K562 (cell line): Measurements from ENCODE around the gene PAGE5. TPM values are rescaled to one million over a fixed set of nuclear protein-coding genes. Genes with fewer than 3 reads are reported as not detected.

Source experiments
- ATAC-seq: fragments of 200-7000 bp; cut with Tn5 transposase; 3 replicates; pipeline ENCODE4 v1.9.1; 2020; ENCODE audit warnings: moderate library complexity
- Bru-seq: library from RNA; stranded (reverse); fragments of 400-500 nt; gene quantifications from one replicate; lab custom pipeline; 2021; lab: Mats Ljungman, UMichigan
- BruChase-seq, 2 experiments: library from RNA; stranded (reverse); fragments of 400-500 nt; gene quantifications; one replicate each; lab custom pipeline; 2021; lab: Mats Ljungman, UMichigan
- BruUV-seq: library from RNA; stranded (reverse); fragments of 400-500 nt; replicated peaks from 2 replicates; lab custom pipeline; 2021; lab: Mats Ljungman, UMichigan
- CTCF ChIA-PET: fragments of 300-600 bp; formaldehyde crosslinking; extraction: SDS; loops from one replicate; lab custom pipeline; 2021; ENCODE audit warnings: low intra/inter-chr PET ratio; lab: Yijun Ruan, JAX
- POLR2A ChIA-PET: fragments of 300-600, 350-650 bp; sonication (Branson Sonifier 250); formaldehyde crosslinking; extraction: SDS; loops from one replicate; lab custom pipeline; 2021; ENCODE audit warnings: antibody characterized with exemption, inconsistent platforms; lab: Yijun Ruan, JAX
- DNase-seq, 4 experiments: peaks; one replicate each; pipeline versions ENCODE4 v3.0.0 to v3.0.0-alpha.2; 2011 to 2018; ENCODE audit warnings: low spot score in 3 of 4, mixed read lengths in 3 of 4; ENCODE audit errors: extremely low read depth in 1 of 4
- FAIRE-seq: peaks from 2 replicates; lab custom pipeline; 2011; peaks lifted over from hg19 to GRCh38; lab: Jason Lieb, UNC
- H2AFZ ChIP-seq: 2 replicates; pipeline ENCODE4 v1.6.0; 2011; ENCODE audit warnings: low read depth, low read length, control low read depth, inconsistent platforms
- H3K27ac ChIP-seq: fragments of 200-600 bp; 3 replicates; pipeline ENCODE4 v1.8.0; 2011; ENCODE audit warnings: low read depth, mild to moderate bottlenecking, control low read depth, inconsistent platforms, low read length, moderate library complexity, mixed read lengths; ENCODE audit errors: extremely low read depth
- H3K27me3 ChIP-seq, 2 experiments: fragments of 300-600 bp in 1 of 2; 2 replicates in 1 of 2; 3 replicates in 1 of 2; pipeline versions ENCODE4 v1.6.0 to v1.8.0; 2011; ENCODE audit warnings: inconsistent platforms in 2 of 2, low read length in 2 of 2, mild to moderate bottlenecking in 1 of 2, mixed read lengths in 1 of 2, moderate library complexity in 1 of 2; ENCODE audit not compliant: control insufficient read depth in 2 of 2, insufficient read depth in 2 of 2
- H3K36me3 ChIP-seq: fragments of 300-600 bp; 3 replicates; pipeline ENCODE4 v1.8.0; 2011; ENCODE audit warnings: mild to moderate bottlenecking, low read length, inconsistent platforms; ENCODE audit not compliant: control insufficient read depth, insufficient read depth
- H3K4me1 ChIP-seq, 2 experiments: fragments of 200-600 bp in 1 of 2; replicated peaks in 1 of 2; 2 replicates in 1 of 2; 3 replicates in 1 of 2; pipeline versions ENCODE4 v1.5.1 to v1.8.0; 2011; ENCODE audit warnings: inconsistent platforms in 2 of 2, low read length in 2 of 2, mild to moderate bottlenecking in 1 of 2, mixed read lengths in 1 of 2, moderate library complexity in 1 of 2; ENCODE audit not compliant: control insufficient read depth in 2 of 2, insufficient read depth in 2 of 2
- H3K4me2 ChIP-seq: 2 replicates; pipeline ENCODE4 v1.6.1; 2011; ENCODE audit warnings: low read length, control low read depth, inconsistent platforms, mixed read lengths; ENCODE audit not compliant: insufficient read depth
- H3K4me3 ChIP-seq: fragments of 200-600 bp; sonication (generic), shearing (Covaris generic); 2 replicates; pipeline ENCODE4 v1.5.1; 2016; ENCODE audit warnings: control low read depth, inconsistent platforms
- H3K79me2 ChIP-seq: fragments of 200-600 bp; 3 replicates; pipeline ENCODE4 v1.8.0; 2011; ENCODE audit warnings: low read length, inconsistent platforms; ENCODE audit not compliant: control insufficient read depth, insufficient read depth
- H3K9ac ChIP-seq, 2 experiments: 2 replicates each; pipeline versions ENCODE4 v1.6.0 to v1.6.1; 2011; ENCODE audit warnings: low read depth in 2 of 2, low read length in 2 of 2, control low read depth in 1 of 2, inconsistent platforms in 1 of 2, mild to moderate bottlenecking in 1 of 2, mixed read lengths in 1 of 2; ENCODE audit not compliant: insufficient read depth in 1 of 2
- H3K9me1 ChIP-seq: one replicate; pipeline ENCODE4 v1.6.0; 2011; ENCODE audit warnings: inconsistent platforms, mild to moderate bottlenecking, low read length, moderate library complexity; ENCODE audit not compliant: control insufficient read depth, insufficient read depth
- H3K9me3 ChIP-seq: replicated peaks from 2 replicates; pipeline ENCODE4 v1.5.1; 2011; ENCODE audit warnings: low read depth, low read length, inconsistent platforms; ENCODE audit not compliant: control insufficient read depth, insufficient read depth
- H4K20me1 ChIP-seq: replicated peaks from 2 replicates; pipeline ENCODE4 v1.6.1; 2011; ENCODE audit warnings: low read length, inconsistent platforms, mixed read lengths; ENCODE audit not compliant: control insufficient read depth, insufficient read depth
- BCL6 ChIP-seq: fragments of 250-450 bp; sonication (Bioruptor Pico); IDR thresholded peaks from 2 replicates; pipeline ENCODE4 v1.4.0; 2020
- C11orf30 ChIP-seq: fragments of 450-650 bp; IDR thresholded peaks from 2 replicates; pipeline ENCODE4 v1.6.1; 2016; ENCODE audit warnings: low read depth, mild to moderate bottlenecking
- EGR1 ChIP-seq: fragments of 450-650 bp; conservative IDR thresholded peaks from 2 replicates; pipeline ENCODE4 v1.6.1; 2017; ENCODE audit warnings: mild to moderate bottlenecking
- EP400 ChIP-seq: fragments of 450-650 bp; IDR thresholded peaks from 2 replicates; pipeline ENCODE4 v1.6.1; 2017; ENCODE audit warnings: antibody characterized with exemption, mild to moderate bottlenecking, moderate library complexity
- GATAD2B ChIP-seq: fragments of 450-650 bp; IDR thresholded peaks from 2 replicates; pipeline ENCODE4 v1.6.1; 2017; ENCODE audit warnings: mild to moderate bottlenecking, borderline replicate concordance
- KAT7 ChIP-seq: sonication (generic); formaldehyde crosslinking; IDR thresholded peaks from 2 replicates; pipeline ENCODE4 v1.8.0; 2022; ENCODE audit warnings: missing genetic modification reagents, mild to moderate bottlenecking, borderline replicate concordance
- KLF16 ChIP-seq: IDR thresholded peaks from 2 replicates; pipeline ENCODE4 v1.6.1; 2016; ENCODE audit warnings: antibody characterized with exemption
- MAFF ChIP-seq: IDR thresholded peaks from 2 replicates; pipeline ENCODE4 v1.6.1; 2012; ENCODE audit warnings: low read length, improper control_type of control experiment
- NCOR1 ChIP-seq: fragments of 450-650 bp; IDR thresholded peaks from 2 replicates; pipeline ENCODE4 v1.6.1; 2016; ENCODE audit warnings: mild to moderate bottlenecking, moderate library complexity
- NRF1 ChIP-seq, 2 experiments: fragments of 450-650 bp; IDR thresholded peaks in 1 of 2; conservative IDR thresholded peaks in 1 of 2; 2 replicates each; pipeline ENCODE4 v1.6.1; 2014; ENCODE audit warnings: mild to moderate bottlenecking in 2 of 2
- PHTF2 ChIP-seq: fragments of 250-450 bp; sonication (Bioruptor Pico); IDR thresholded peaks from 2 replicates; pipeline ENCODE4 v1.5.0; 2021; ENCODE audit warnings: mild to moderate bottlenecking
- PTTG1 ChIP-seq: fragments of 450-650 bp; IDR thresholded peaks from 2 replicates; pipeline ENCODE4 v1.6.1; 2016; ENCODE audit warnings: low read depth, mild to moderate bottlenecking, missing genetic modification characterization, missing compliant biosample characterization
- SLC30A9 ChIP-seq: fragments of 250-450 bp; sonication (Bioruptor Pico); IDR thresholded peaks from 2 replicates; pipeline ENCODE4 v1.8.0; 2022; ENCODE audit warnings: mild to moderate bottlenecking, moderate library complexity
- ZC3H4 ChIP-seq: sonication (generic); formaldehyde crosslinking; IDR thresholded peaks from 2 replicates; pipeline ENCODE4 v1.9.0; 2021; ENCODE audit warnings: missing genetic modification reagents, borderline replicate concordance
- ZNF561 ChIP-seq: fragments of 450-650 bp; formaldehyde crosslinking; conservative IDR thresholded peaks from 2 replicates; pipeline ENCODE4 v1.4.0; 2020; ENCODE audit warnings: mild to moderate bottlenecking, moderate library complexity
- ZNF740 ChIP-seq, 3 experiments: fragments of 200-800 bp in 1 of 3; sonication (Bioruptor generic) in 1 of 3; sonication (generic) in 1 of 3; formaldehyde crosslinking in 1 of 3; IDR thresholded peaks; 2 replicates each; pipeline versions ENCODE4 v1.6.1 to v1.8.0; 2016 to 2022; ENCODE audit warnings: mild to moderate bottlenecking in 2 of 3, missing compliant biosample characterization in 2 of 3, missing genetic modification characterization in 2 of 3, missing genetic modification reagents in 1 of 3
- WGBS: fragments of 100-300 bp; shearing (Covaris generic); methylation state at CpG from one replicate; pipeline ENCODE4 v1.1.6; 2016; ENCODE audit warnings: low coverage, mixed read lengths; ENCODE audit not compliant: insufficient coverage; ENCODE audit errors: missing lambda C conversion rate; 5-methylcytosine and 5-hydroxymethylcytosine counted together
- in situ Hi-C: fragments of 300-500 bp; cut with MboI; formaldehyde crosslinking; loops from 4 replicates; pipeline ENCODE4 v1.15.0; 2018; ENCODE audit warnings: inconsistent platforms, mixed read lengths
- intact Hi-C: fragments of 100-400 bp; cut with micrococcal nuclease; formaldehyde crosslinking; loops from 2 replicates; pipeline ENCODE4 v1.14.2; 2022
- long read RNA-seq, 3 experiments: library from polyadenylated mRNA in 2 of 3; library from RNA in 1 of 3; unstranded in 2 of 3; stranded (forward) in 1 of 3; transcript quantifications; one replicate each; pipeline ENCODE4 v2.0.0, GENCODE V29; 2019 to 2022
- polyA minus RNA-seq, 3 experiments: library from RNA; depleted of rRNA, polyadenylated mRNA; stranded (reverse); fragments of >200 nt; gene quantifications; 2 replicates each; pipeline ENCODE4 v1.2.3, GENCODE V29; 2011
- polyA plus RNA-seq, 8 experiments: library from polyadenylated mRNA; depleted of rRNA in 4 of 8; stranded (reverse) in 5 of 8; unstranded in 3 of 8; fragments of >200 nt; fragmentation: Nextera tagmentation in 2 of 8; fragmentation: Illumina TruSeq in 1 of 8; extraction: Ambion mirVana in 2 of 8; extraction: Trizol in 1 of 8; gene quantifications; 2 replicates each; pipeline versions ENCODE4 v1.2.1 to v1.2.3, GENCODE V29; 2011 to 2014; ENCODE audit warnings: inconsistent platforms in 1 of 8, missing spikeins in 1 of 8
- total RNA-seq, 7 experiments: library from RNA; depleted of rRNA in 6 of 7; stranded (reverse); fragments of >200 nt in 6 of 7; fragmentation: Illumina TruSeq in 2 of 7; extraction: Trizol in 2 of 7; gene quantifications; 2 replicates each; pipeline versions ENCODE4 v1.2.1 to v1.2.3, GENCODE V29; 2011 to 2021; ENCODE audit warnings: low replicate concordance in 1 of 7

Gene PAGE5
- total RNA-seq (2011; cell fraction: chromatin; rRNA removed; ENCODE audit: low replicate concordance): 6.5 and 8.5 TPM in 2 replicates
- 12.3 and 22.4 TPM in 2 replicates for total RNA-seq (2011; cell fraction: nucleolus; rRNA removed)
- 25.7 and 30.9 TPM in 2 replicates for total RNA-seq (2011; cell fraction: nucleoplasm; rRNA removed)
- total RNA-seq (2014; rRNA removed): 175 and 195 TPM in 2 replicates
- total RNA-seq (2014; rRNA removed; fragmentation: Illumina TruSeq; extraction: Trizol): 342 and 391 TPM in 2 replicates
- 322 and 336 TPM in 2 replicates for total RNA-seq (2015; rRNA removed; fragmentation: Illumina TruSeq; extraction: Trizol)
- 143 and 149 TPM in 2 replicates for total RNA-seq (2021)
- polyA plus RNA-seq (2011; rRNA removed): 42.0 and 146 TPM in 2 replicates
- 23.5 and 35.9 TPM in 2 replicates for polyA plus RNA-seq (2011; cell fraction: cytosol; rRNA removed)
- polyA plus RNA-seq (2011; cell fraction: nucleus; rRNA removed): 15.2 and 19.6 TPM in 2 replicates
- polyA plus RNA-seq (2012): 247 and 311 TPM in 2 replicates
- 344 and 376 TPM in 2 replicates for polyA plus RNA-seq (2014; fragmentation: Illumina TruSeq; extraction: Trizol)
- 100 to 1,000 TPM; 570 to 571 TPM for polyA plus RNA-seq (2014; fragmentation: Nextera tagmentation; extraction: Ambion mirVana)
- polyA plus RNA-seq (2014; rRNA removed): 346 and 392 TPM in 2 replicates
- polyA minus RNA-seq (2011; rRNA and poly(A)+ RNA removed): 18.2 and 49.0 TPM in 2 replicates
- polyA minus RNA-seq (2011; cell fraction: cytosol; rRNA and poly(A)+ RNA removed): 3.9 and 12.8 TPM in 2 replicates
- polyA minus RNA-seq (2011; cell fraction: nucleus; rRNA and poly(A)+ RNA removed): 3.8 and 4.2 TPM in 2 replicates
- percentile 89 among the genes with signal in this experiment for Bru-seq, nascent RNA
- BruChase-seq, experiment 1, labeled RNA remaining after a 2-hour chase: percentile 83 among the genes with signal in this experiment
- BruChase-seq, experiment 2, labeled RNA remaining after a 6-hour chase: percentile 84 among the genes with signal in this experiment
- long read RNA-seq, experiment 1, transcript PAGE5-203 (5 exons, 540 nt): major isoform, 84 of 297 reads
- long read RNA-seq, experiment 1, partial matches to known transcripts: 211 of 297 reads
- long read RNA-seq, experiment 1, other reads (novel, unspliced or antisense): 2 of 297 reads
- long read RNA-seq, experiment 2, transcript PAGE5-203 (5 exons, 540 nt): major isoform, 84 of 94 reads
- long read RNA-seq, experiment 2, partial matches to known transcripts: 2 of 94 reads
- long read RNA-seq, experiment 2, other reads (novel, unspliced or antisense): 8 of 94 reads
- long read RNA-seq, experiment 3, transcript PAGE5-203 (5 exons, 540 nt): major isoform, 88 of 96 reads
- long read RNA-seq, experiment 3, partial matches to known transcripts: 1 of 96 reads
- long read RNA-seq, experiment 3, other reads (novel, unspliced or antisense): 5 of 96 reads

DNA sequence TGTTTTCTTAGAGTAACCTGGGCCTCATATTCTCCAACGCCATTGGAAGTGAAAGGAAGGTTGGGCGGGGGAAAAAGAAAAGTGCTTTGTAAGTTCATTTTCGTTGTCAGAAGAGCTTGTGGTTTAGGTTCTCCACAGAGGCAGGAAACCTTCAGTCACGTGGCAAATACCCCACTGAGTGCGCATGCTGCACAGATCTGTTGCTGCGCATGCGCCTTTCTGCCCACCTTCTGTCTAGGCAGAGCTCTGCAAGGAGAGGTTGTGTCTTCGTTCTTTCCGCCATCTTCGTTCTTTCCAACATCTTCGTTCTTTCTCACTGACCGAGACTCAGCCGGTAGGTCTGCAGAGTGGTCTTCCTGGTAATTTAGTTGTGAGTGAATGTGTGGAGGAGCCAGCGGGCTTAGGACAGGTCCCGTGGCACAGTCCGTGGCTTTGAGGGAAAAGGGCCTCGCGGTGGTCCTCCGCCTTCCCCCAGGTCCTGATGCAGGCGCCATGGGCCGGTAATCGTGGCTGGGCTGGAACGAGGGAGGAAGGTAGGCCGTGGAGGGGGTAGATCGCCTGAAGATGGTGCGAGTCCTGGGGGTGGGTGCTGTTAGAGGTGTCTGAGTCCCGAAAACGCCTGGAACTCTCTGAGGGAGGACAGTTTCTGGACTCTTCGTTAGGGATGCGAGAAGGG, at the start of gene PAGE5:
Gene PAGE5, plus strand, starts transcription at position 228 of the 676 bp plus-strand sequence. CDS start 1,037 bp downstream, outside the sequence.
- intact Hi-C loops: no loop called here
- POLR2A ChIA-PET: no interaction called here
- H2AFZ ChIP-seq: peak within 1 kb of the TSS; percentile 90
- peak; percentile 73 for FAIRE-seq
- H3K4me1 ChIP-seq: peaks cover 0 to 3% of the 10 kb centered on the region in 2 experiments; a peak in 1 of 5 replicates
- peak within 1 kb of the TSS; percentile 69 to 84 for H3K9ac ChIP-seq
- H3K9me1 ChIP-seq: no peaks in the 10 kb centered on the region
- no TSS peak for BruUV-seq
- no peaks in the 10 kb centered on the region for H3K27me3 ChIP-seq
- H3K36me3 ChIP-seq: peaks cover 11% of the 10 kb centered on the region; the same call in 1 of the 3 replicates
- H3K27ac ChIP-seq: peak within 1 kb of the TSS; percentile 70
- H3K9me3 ChIP-seq: no peaks in the 10 kb centered on the region
- in situ Hi-C loops: no loop called here
- peak within 1 kb of the TSS; percentile 48 for H3K4me3 ChIP-seq
- H3K79me2 ChIP-seq: peaks cover 10% of the 10 kb centered on the region
- ATAC-seq: peak; percentile 96
- WGBS: 2% methylated on average over 18 of the region's 30 CpGs
- CTCF ChIA-PET: no interaction called here
- peak within 1 kb of the TSS; percentile 76 for H3K4me2 ChIP-seq
- peak; percentile 60 to 83 (median 68) for DNase-seq
- H4K20me1 ChIP-seq: no peaks in the 10 kb centered on the region
- TF ChIP-seq ZNF561 (CRISPR knock-in tag): no peak
- no peak for TF ChIP-seq BCL6 (CRISPR knock-in tag)
- no peak for TF ChIP-seq PTTG1
- no peak for TF ChIP-seq SLC30A9 (CRISPR knock-in tag)
- TF ChIP-seq ZC3H4 (CRISPR knock-in tag): no peak
- no peak for TF ChIP-seq NCOR1
- TF ChIP-seq KAT7 (CRISPR knock-in tag): no peak
- TF ChIP-seq GATAD2B: no peak
- 0 out of 2 replicates have a peak, but pooled peaks have one; percentile 14 for TF ChIP-seq C11orf30
- TF ChIP-seq EP400: peak; percentile 32; the same call in 1 of the 2 replicates
- TF ChIP-seq MAFF: no peak
- TF ChIP-seq EGR1: no peak
- peak; percentile 90 to 91 for TF ChIP-seq NRF1 (conservative IDR thresholded peaks at IDR 0.05 in 1 of 2, IDR thresholded peaks at IDR 0.05 in 1 of 2)
- TF ChIP-seq KLF16: no peak
- no peak for TF ChIP-seq PHTF2 (CRISPR knock-in tag)
- TF ChIP-seq ZNF740 (CRISPR knock-in tag; IDR thresholded peaks at IDR 0.05): no peak
- no peak for TF ChIP-seq ZNF740 (tag; IDR thresholded peaks at IDR 0.05)
